SK-N-DZ (cell line): Measurements from ENCODE around the gene ZNF471.

Source experiments
- DNase-seq: peaks from one replicate; pipeline ENCODE4 v3.0.0-alpha.2; 2015; ENCODE audit warnings: low spot score

The ZNF471 gene

GRCh38 chr19:56573914-56574313 lies 66.3 kb downstream of the ZNF471 start:
- DNase-seq, result no peak

GRCh38 chr19:56577719-56578602 lies 70.3 kb downstream of the ZNF471 start:
- no peak for DNase-seq
